Tibial nerve (tissue), 4 donors: ENCODE measurements around the gene RRM2. TPM values are rescaled to one million over a fixed set of nuclear protein-coding genes. Genes with fewer than 3 reads are reported as not detected.

Experiments used
- DNase-seq, 2 donors: peaks; one replicate each; pipeline ENCODE4 v3.0.0-alpha.2; 2019; ENCODE audit warnings: low spot score in 2 of 2
- H3K27ac ChIP-seq, 4 donors: fragments of 200-600 bp; sonication (generic) in 3 of 4; one replicate each; pipeline ENCODE4 v1.5.1; 2017 to 2019; ENCODE audit warnings: mild to moderate bottlenecking in 1 of 4
- H3K27me3 ChIP-seq, 2 donors: fragments of 200-600 bp; sonication (generic) in 1 of 2; one replicate each; pipeline versions ENCODE4 v1.5.1 to v1.6.0; 2017 to 2019
- H3K36me3 ChIP-seq, 3 donors: fragments of 200-600 bp; sonication (generic); one replicate each; pipeline ENCODE4 v1.5.1; 2018 to 2019
- H3K4me1 ChIP-seq, 4 donors: fragments of 200-600 bp; sonication (generic) in 3 of 4; one replicate each; pipeline ENCODE4 v1.5.1; 2017 to 2019
- H3K4me3 ChIP-seq, 4 donors: fragments of 200-600 bp; sonication (generic) in 3 of 4; one replicate each; pipeline ENCODE4 v1.5.1; 2017 to 2019; ENCODE audit warnings: mild to moderate bottlenecking in 1 of 4, moderate library complexity in 1 of 4
- H3K9me3 ChIP-seq, 4 donors: fragments of 200-600 bp; sonication (generic) in 3 of 4; one replicate each; pipeline ENCODE4 v1.5.1; 2017 to 2019
- EP300 ChIP-seq, 2 donors: sonication (generic); formaldehyde crosslinking; IDR thresholded peaks; one replicate each; pipeline ENCODE4 v1.6.1; 2017; ENCODE audit warnings: antibody characterized with exemption in 2 of 2, mild to moderate bottlenecking in 1 of 2
- POLR2A ChIP-seq, 2 donors: fragments of 450-650 bp; IDR thresholded peaks; one replicate each; pipeline ENCODE4 v1.6.1; 2017; ENCODE audit warnings: antibody characterized with exemption in 2 of 2, mild to moderate bottlenecking in 2 of 2, moderate library complexity in 2 of 2
- WGBS, 2 donors: methylation state at CpG; one replicate each; pipeline ENCODE4 v1.1.5; 2018; 5-methylcytosine and 5-hydroxymethylcytosine counted together
- total RNA-seq, 4 donors: library from RNA; depleted of rRNA; stranded (reverse); fragments of >200 nt; gene quantifications; one replicate each; pipeline ENCODE4 v1.1.0, GENCODE V29; 2016
- TF ChIP-seq, protein P1 (sequence below), 5 experiments: fragments of 200-600 bp in 3 of 5; fragments of 450-650 bp in 2 of 5; sonication (generic) in 3 of 5; IDR thresholded peaks; one replicate each; pipeline ENCODE4 v1.5.1; 2016 to 2019; ENCODE audit warnings: antibody characterized with exemption in 5 of 5, mild to moderate bottlenecking in 3 of 5, moderate library complexity in 2 of 5

The RRM2 gene
- total RNA-seq, 4 donors from 2014 or later: 0.59 to 0.60 TPM; not detected in 2

GRCh38 chr2:10109311-10109710 is 13.2 kb upstream of the RRM2 start:
- Histone ChIP-seq H3K27ac (no peak overlapping the region), H3K4me1 (no peaks in the 10 kb centered on the region), H3K9me3 (no peaks in the 10 kb centered on the region), H3K36me3 (no peaks in the 10 kb centered on the region), H3K27me3 (no peaks in the 10 kb centered on the region), H3K4me3 (no peak overlapping the region)
- no peak for TF ChIP-seq POLR2A (IDR thresholded peaks at IDR 0.05)
- TF ChIP-seq, protein P1, sequence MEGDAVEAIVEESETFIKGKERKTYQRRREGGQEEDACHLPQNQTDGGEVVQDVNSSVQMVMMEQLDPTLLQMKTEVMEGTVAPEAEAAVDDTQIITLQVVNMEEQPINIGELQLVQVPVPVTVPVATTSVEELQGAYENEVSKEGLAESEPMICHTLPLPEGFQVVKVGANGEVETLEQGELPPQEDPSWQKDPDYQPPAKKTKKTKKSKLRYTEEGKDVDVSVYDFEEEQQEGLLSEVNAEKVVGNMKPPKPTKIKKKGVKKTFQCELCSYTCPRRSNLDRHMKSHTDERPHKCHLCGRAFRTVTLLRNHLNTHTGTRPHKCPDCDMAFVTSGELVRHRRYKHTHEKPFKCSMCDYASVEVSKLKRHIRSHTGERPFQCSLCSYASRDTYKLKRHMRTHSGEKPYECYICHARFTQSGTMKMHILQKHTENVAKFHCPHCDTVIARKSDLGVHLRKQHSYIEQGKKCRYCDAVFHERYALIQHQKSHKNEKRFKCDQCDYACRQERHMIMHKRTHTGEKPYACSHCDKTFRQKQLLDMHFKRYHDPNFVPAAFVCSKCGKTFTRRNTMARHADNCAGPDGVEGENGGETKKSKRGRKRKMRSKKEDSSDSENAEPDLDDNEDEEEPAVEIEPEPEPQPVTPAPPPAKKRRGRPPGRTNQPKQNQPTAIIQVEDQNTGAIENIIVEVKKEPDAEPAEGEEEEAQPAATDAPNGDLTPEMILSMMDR (IDR thresholded peaks at IDR 0.05): no peak
- TF ChIP-seq EP300 (IDR thresholded peaks at IDR 0.05): no peak
- no peak for DNase-seq

DNA sequence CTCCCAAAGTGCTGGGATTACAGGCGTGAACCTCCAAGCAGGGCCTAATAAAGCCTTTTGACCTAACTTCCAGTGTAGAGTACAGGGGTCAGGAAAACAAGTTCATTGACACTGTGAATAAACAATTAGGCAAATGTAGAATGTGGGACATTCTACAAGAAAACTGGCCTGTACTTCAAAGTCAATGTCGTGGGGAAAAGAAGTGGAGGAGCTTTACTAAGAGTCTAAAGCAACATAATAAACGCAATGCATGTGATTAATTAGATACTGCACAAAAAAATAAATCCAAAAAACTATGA is 3.6 kb upstream of the RRM2 start:
- no peak for TF ChIP-seq EP300 (IDR thresholded peaks at IDR 0.05)
- TF ChIP-seq POLR2A (IDR thresholded peaks at IDR 0.05): no peak
- TF ChIP-seq, protein P1 (IDR thresholded peaks at IDR 0.05): no peak
- H3K27ac ChIP-seq: no peak overlapping the region
- no peak for DNase-seq
- H3K4me1 ChIP-seq: peaks cover 4 to 36% (median 22%) of the 10 kb centered on the region in 4 donors
- H3K27me3 ChIP-seq: peaks cover 0 to 14% of the 10 kb centered on the region in 2 donors
- H3K36me3 ChIP-seq: no peaks in the 10 kb centered on the region
- H3K9me3 ChIP-seq: no peaks in the 10 kb centered on the region
- no peak overlapping the region for H3K4me3 ChIP-seq
- 81 to 91% methylated on average over 3 of the region's 3 CpGs for WGBS, 2 donors

DNA sequence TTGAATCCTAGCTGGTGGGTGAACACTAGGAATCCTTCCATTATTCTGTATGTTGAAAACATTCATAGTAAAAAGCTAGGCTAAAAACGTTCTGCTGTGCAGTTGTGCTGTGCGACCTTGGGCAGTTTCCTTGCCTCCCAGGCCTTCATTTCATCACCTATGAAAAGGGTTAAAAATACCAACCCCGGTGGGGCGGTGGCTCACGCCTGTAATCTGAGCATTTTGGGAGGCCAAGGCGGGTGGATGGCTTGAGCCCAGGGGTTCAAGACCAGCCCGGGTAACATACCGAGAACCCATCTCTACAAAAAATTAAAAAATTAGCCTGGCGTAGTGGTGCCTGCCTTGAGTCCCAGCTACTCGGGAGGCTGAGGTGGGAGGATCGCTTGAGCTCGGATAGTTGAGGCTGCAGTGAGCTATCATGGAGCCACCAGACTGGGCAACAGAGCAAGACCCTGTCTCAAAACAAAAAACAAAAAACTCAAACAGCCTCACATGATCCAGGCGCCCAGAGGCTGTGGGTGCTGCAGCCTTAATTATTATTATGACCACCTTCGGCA is 2.9 kb upstream of the RRM2 start:
- WGBS, 2 donors: 73 to 76% methylated on average over 14 of the region's 14 CpGs
- H3K4me3 ChIP-seq: peak overlapping the region; percentile 45 to 75 (median 64)

GRCh38 chr2:10120158-10120876 is 2.2 kb upstream of the RRM2 start:
- 1% methylated on average over 49 to 53 of the region's 60 CpGs for WGBS, 2 donors
- TF ChIP-seq, protein P1 (IDR thresholded peaks at IDR 0.05): peak in 1 of 5 experiments; percentile 41
- TF ChIP-seq POLR2A (IDR thresholded peaks at IDR 0.05): no peak
- TF ChIP-seq EP300 (IDR thresholded peaks at IDR 0.05): no peak
- H3K27me3 ChIP-seq: peaks cover 0 to 18% of the 10 kb centered on the region in 2 donors
- peaks cover 4 to 44% (median 22%) of the 10 kb centered on the region in 4 donors for H3K4me1 ChIP-seq
- peak overlapping the region in 2 of 4 donors; percentile 47 to 60 for H3K27ac ChIP-seq
- H3K9me3 ChIP-seq: no peaks in the 10 kb centered on the region
- DNase-seq: peak; percentile 85 to 86
- H3K36me3 ChIP-seq: no peaks in the 10 kb centered on the region
- H3K4me3 ChIP-seq: peak overlapping the region; percentile 45 to 75 (median 64)

More for the DNA sequence above, 2.9 kb upstream of the RRM2 start:
- Histone ChIP-seq H3K27me3 (peaks cover 0 to 18% of the 10 kb centered on the region in 2 donors), H3K27ac (peak overlapping the region in 2 of 4 donors; percentile 47 to 60), H3K4me1 (peaks cover 4 to 43% (median 22%) of the 10 kb centered on the region in 4 donors), H3K9me3 (no peaks in the 10 kb centered on the region), H3K36me3 (no peaks in the 10 kb centered on the region)
- no peak for TF ChIP-seq EP300 (IDR thresholded peaks at IDR 0.05)
- TF ChIP-seq, protein P1 (IDR thresholded peaks at IDR 0.05): no peak
- TF ChIP-seq POLR2A (IDR thresholded peaks at IDR 0.05): no peak
- DNase-seq: no peak

DNA sequence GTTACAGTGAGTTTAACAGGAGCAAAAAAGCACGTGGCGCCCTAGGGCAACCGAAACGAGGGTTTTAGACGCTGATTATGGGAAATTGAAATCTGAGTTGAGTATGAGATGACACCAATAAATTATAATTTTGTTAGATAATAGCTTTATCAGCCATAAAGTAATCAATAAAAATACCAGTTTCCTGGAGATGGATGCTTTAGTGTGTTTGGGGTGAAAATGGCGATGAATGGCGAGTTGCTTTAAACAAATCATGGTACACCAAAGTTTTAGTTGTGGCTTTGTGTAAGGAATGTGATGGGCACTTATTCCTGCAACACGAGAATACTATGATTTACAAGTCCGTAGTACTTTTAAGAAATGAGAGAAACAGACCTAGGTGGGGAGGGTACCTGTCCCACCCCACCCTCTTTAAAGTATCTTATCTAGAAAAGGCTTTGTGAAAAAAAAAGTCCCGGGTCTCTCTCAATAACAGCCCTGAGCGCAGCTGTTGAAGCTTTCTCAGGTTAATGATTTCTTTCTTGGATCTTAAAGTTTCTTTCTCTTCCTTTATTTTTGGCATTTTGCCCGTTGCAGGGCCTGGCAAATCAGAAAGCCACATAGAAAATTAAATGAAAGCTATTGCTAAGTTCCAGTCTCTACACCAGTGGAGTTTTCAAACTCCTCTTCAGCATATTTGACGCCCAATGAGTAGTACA is 1.5 kb upstream of the RRM2 start:
- Histone ChIP-seq H3K4me3 (peak overlapping the region; percentile 45 to 75 (median 64)), H3K4me1 (peaks cover 4 to 44% (median 22%) of the 10 kb centered on the region in 4 donors), H3K9me3 (no peaks in the 10 kb centered on the region), H3K36me3 (no peaks in the 10 kb centered on the region), H3K27ac (peak overlapping the region in 2 of 4 donors; percentile 47 to 60), H3K27me3 (peaks cover 0 to 18% of the 10 kb centered on the region in 2 donors)
- TF ChIP-seq POLR2A (IDR thresholded peaks at IDR 0.05) (no peak), EP300 (IDR thresholded peaks at IDR 0.05) (no peak)
- TF ChIP-seq, protein P1 (IDR thresholded peaks at IDR 0.05): no peak
- WGBS, 2 donors: 28 to 30% methylated on average over 13 of the region's 13 CpGs
- DNase-seq: no peak
